AG09319 (cell line): ENCODE results near the gene SPINK1.

ENCODE experiments used
- DNase-seq: peaks from one replicate; pipeline ENCODE4 v3.0.0-alpha.2; 2010; ENCODE audit warnings: low read depth; ENCODE audit errors: extremely low read depth
- TF ChIP-seq, protein P1 (sequence below): IDR thresholded peaks from 2 replicates; pipeline ENCODE4 v1.5.1; 2011; ENCODE audit warnings: low read depth, mild to moderate bottlenecking, inconsistent platforms, low read length, moderate library complexity

The SPINK1 gene

GRCh38 chr5:147782110-147783028 is 49.1 kb downstream of the SPINK1 start, which contains the start of gene JAKMIP2:
JAKMIP2 (minus strand) TSS chr5:147782728; CDS start chr5:147671806, 110,922 bp downstream.
- DNase-seq = no peak
- TF ChIP-seq, protein P1, sequence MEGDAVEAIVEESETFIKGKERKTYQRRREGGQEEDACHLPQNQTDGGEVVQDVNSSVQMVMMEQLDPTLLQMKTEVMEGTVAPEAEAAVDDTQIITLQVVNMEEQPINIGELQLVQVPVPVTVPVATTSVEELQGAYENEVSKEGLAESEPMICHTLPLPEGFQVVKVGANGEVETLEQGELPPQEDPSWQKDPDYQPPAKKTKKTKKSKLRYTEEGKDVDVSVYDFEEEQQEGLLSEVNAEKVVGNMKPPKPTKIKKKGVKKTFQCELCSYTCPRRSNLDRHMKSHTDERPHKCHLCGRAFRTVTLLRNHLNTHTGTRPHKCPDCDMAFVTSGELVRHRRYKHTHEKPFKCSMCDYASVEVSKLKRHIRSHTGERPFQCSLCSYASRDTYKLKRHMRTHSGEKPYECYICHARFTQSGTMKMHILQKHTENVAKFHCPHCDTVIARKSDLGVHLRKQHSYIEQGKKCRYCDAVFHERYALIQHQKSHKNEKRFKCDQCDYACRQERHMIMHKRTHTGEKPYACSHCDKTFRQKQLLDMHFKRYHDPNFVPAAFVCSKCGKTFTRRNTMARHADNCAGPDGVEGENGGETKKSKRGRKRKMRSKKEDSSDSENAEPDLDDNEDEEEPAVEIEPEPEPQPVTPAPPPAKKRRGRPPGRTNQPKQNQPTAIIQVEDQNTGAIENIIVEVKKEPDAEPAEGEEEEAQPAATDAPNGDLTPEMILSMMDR = no peak

DNA sequence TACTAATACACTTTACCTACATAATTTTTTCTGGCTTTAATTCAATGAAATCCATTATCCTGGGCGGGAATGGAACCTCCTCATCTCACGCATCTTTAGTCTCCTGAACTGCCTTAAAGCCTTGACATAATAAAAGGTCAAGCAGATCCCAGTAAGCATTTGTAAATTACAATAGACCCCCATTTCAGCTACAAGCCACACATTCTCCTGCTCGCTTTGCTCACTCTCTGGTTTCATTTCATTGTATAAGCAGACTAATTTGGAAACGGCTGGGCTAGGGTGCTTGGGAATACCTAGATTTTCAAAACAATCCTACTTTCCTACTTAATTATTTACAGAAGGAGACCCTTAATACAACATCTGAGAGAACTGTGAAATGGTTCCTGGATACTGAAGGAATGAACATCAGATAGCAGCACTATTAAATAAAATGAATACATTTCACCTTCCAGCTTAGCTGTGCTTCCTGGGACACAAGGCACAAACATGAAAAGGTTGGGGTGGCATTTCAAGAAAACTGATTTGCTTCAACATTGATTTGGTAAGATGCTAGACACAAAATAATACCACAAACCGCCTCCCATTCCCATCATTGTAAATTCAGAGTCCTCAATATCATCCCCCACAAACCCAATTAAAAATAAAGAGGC is 50.4 kb downstream of the SPINK1 start:
- TF ChIP-seq, protein P1 = no peak
- DNase-seq = no peak

DNA sequence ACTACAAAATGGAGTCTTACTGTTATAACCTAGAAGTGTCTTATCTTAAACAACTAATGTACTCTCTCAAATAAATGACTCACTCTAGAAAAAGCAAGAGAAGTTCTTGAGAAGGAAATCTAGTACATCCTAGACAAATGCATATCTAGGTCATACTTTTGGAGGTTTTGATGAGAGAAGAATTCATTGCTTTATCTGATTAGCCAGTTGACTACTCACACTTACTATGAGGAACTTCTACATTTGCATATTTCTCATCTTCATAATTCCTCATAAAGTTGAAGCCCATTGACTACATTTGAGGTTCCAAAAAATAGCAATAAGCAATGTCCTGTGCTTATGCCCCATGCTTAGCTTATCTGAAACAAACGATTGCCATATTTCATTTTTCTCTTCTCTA is 51.8 kb downstream of the SPINK1 start:
- no peak for DNase-seq
- TF ChIP-seq, protein P1 = no peak

DNA sequence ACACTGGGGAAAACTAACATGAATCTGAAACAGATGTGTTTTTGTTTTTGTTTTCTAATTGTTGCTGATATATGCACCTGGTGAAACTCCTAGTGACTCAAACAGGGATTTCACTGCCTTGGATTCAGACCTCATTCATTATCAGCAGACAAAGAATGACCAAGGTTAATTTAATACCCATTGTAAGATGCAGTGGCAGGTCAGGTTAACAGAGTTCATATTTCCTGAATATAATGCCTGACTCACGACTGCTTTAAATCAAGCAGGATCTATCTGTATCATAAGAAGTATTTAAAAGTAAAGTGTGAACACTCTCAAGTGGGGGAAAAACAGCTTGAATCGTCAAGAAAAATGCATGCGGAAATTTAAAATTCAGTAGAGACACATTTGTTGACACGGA is 54.5 kb downstream of the SPINK1 start:
- TF ChIP-seq, protein P1 = no peak

More for the DNA sequence above, 54.5 kb downstream of the SPINK1 start:
- no peak for DNase-seq
